A673 (cell line): Measurements from ENCODE around the gene PROKR1. TPM values are rescaled to one million over a fixed set of nuclear protein-coding genes. Genes with fewer than 3 reads are reported as not detected.

Source experiments
- BruUV-seq: library from RNA; stranded (reverse); fragments of 400-500 nt; replicated peaks from 2 replicates; lab custom pipeline; 2021; lab: Mats Ljungman, UMichigan
- CTCF ChIA-PET: fragments of 300-600 bp; sonication (Branson Sonifier 250); formaldehyde crosslinking; loops from one replicate; lab custom pipeline; 2022; ENCODE audit warnings: antibody characterized with exemption; lab: Charles Lee
- POLR2A ChIA-PET: fragments of 300-600 bp; sonication (Branson Sonifier 250); formaldehyde crosslinking; loops from one replicate; lab custom pipeline; 2022; ENCODE audit warnings: antibody characterized with exemption; ENCODE audit not compliant: low non-redundant PET; lab: Charles Lee
- DNase-seq: peaks from one replicate; pipeline ENCODE4 v3.0.0-alpha.2; 2015; ENCODE audit warnings: low spot score
- H3K27ac ChIP-seq: fragments of 200-600 bp; sonication (generic); 2 replicates; pipeline ENCODE4 v1.5.1; 2016; ENCODE audit warnings: mixed run types, low read depth, mild to moderate bottlenecking, mixed read lengths, antibody characterized with exemption, low read length; ENCODE audit not compliant: poor library complexity, severe bottlenecking
- H3K27me3 ChIP-seq: fragments of 200-600 bp; sonication (generic); replicated peaks from 2 replicates; pipeline ENCODE4 v1.6.1; 2017; ENCODE audit warnings: mixed run types, low read depth, mild to moderate bottlenecking, mixed read lengths, antibody characterized with exemption, low read length; ENCODE audit not compliant: insufficient read depth, poor library complexity
- H3K36me3 ChIP-seq: fragments of 200-600 bp; sonication (generic); 2 replicates; pipeline ENCODE4 v1.6.1; 2016; ENCODE audit warnings: mixed run types, mild to moderate bottlenecking, mixed read lengths, antibody characterized with exemption, low read length; ENCODE audit not compliant: insufficient read depth, poor library complexity, severe bottlenecking
- H3K4me1 ChIP-seq: fragments of 200-600 bp; sonication (generic); 2 replicates; pipeline ENCODE4 v1.6.1; 2017; ENCODE audit warnings: mixed run types, mild to moderate bottlenecking, mixed read lengths, antibody characterized with exemption, low read length; ENCODE audit not compliant: insufficient read depth, poor library complexity, severe bottlenecking
- H3K4me3 ChIP-seq: fragments of 200-600 bp; sonication (generic); 2 replicates; pipeline ENCODE4 v1.5.1; 2016; ENCODE audit warnings: low read depth, mixed run types, mild to moderate bottlenecking, mixed read lengths, low read length; ENCODE audit not compliant: poor library complexity, severe bottlenecking
- H3K9me3 ChIP-seq: fragments of 200-600 bp; sonication (generic); 2 replicates; pipeline ENCODE4 v1.6.1; 2016; ENCODE audit warnings: mixed run types, low read depth, mild to moderate bottlenecking, mixed read lengths, antibody characterized with exemption, low read length; ENCODE audit not compliant: poor library complexity, severe bottlenecking
- EZH2 ChIP-seq: fragments of 200-600 bp; sonication (generic); IDR thresholded peaks from 2 replicates; pipeline ENCODE4 v1.6.1; 2017; ENCODE audit warnings: borderline replicate concordance, low read depth, mild to moderate bottlenecking, mixed read lengths, antibody characterized with exemption, low read length; ENCODE audit not compliant: poor library complexity, severe bottlenecking
- intact Hi-C: fragments of 100-400 bp; cut with micrococcal nuclease; formaldehyde crosslinking; loops from one replicate; pipeline ENCODE4 v1.10.0; 2022; ENCODE audit not compliant: unreplicated experiment
- total RNA-seq: library from RNA; stranded (reverse); gene quantifications from 2 replicates; pipeline ENCODE4 v1.2.3, GENCODE V29; 2021
- TF ChIP-seq, protein P1 (sequence below): fragments of 300-800, 200-600 bp; sonication (generic); conservative IDR thresholded peaks from 2 replicates; pipeline ENCODE4 v1.5.1; 2017; ENCODE audit warnings: low read depth, mild to moderate bottlenecking, antibody characterized with exemption, low read length, moderate library complexity, mixed read lengths

Gene PROKR1
- total RNA-seq, 1 experiment from 2014 or later = 15.7 TPM

DNA sequence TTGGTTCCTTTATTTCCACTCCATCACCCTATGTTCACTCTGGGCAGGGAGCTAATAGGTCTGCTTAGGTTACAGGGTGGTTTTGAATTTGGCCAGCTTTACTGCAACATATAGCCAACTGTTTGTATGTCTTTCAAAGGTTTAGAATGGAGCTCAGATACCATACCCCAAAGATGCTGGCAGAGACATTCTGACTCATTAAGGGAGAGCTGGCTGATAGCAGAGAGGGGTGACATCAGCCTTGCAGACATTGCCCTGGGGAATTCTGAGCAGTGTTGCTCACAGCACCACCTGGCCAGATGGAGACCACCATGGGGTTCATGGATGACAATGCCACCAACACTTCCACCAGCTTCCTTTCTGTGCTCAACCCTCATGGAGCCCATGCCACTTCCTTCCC, 2.1 kb downstream of the PROKR1 start:
- no peaks in the 10 kb centered on the region for H3K27me3 ChIP-seq
- TF ChIP-seq, protein P1, sequence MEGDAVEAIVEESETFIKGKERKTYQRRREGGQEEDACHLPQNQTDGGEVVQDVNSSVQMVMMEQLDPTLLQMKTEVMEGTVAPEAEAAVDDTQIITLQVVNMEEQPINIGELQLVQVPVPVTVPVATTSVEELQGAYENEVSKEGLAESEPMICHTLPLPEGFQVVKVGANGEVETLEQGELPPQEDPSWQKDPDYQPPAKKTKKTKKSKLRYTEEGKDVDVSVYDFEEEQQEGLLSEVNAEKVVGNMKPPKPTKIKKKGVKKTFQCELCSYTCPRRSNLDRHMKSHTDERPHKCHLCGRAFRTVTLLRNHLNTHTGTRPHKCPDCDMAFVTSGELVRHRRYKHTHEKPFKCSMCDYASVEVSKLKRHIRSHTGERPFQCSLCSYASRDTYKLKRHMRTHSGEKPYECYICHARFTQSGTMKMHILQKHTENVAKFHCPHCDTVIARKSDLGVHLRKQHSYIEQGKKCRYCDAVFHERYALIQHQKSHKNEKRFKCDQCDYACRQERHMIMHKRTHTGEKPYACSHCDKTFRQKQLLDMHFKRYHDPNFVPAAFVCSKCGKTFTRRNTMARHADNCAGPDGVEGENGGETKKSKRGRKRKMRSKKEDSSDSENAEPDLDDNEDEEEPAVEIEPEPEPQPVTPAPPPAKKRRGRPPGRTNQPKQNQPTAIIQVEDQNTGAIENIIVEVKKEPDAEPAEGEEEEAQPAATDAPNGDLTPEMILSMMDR = no peak
- no peak for TF ChIP-seq EZH2
- H3K4me3 ChIP-seq = no peak overlapping the region
- peaks cover 41% of the 10 kb centered on the region for H3K4me1 ChIP-seq
- peak overlapping the region; percentile 43 for H3K27ac ChIP-seq
- intact Hi-C loops = loop anchor here (5.0 kb wide), 1 partner anchor 178 kb away; the partner anchor contains the start of genes APLF and FBXO48
- H3K36me3 ChIP-seq = no peaks in the 10 kb centered on the region
- ChIA-PET POLR2A (no interaction called here), CTCF (interaction anchor here (2.0 to 2.7 kb wide), 2 partner anchors 50 to 157 kb away, joined by 7 to 21 read pairs; no protein-coding TSS in a partner anchor)
- peak; percentile 52 for DNase-seq
- H3K9me3 ChIP-seq = peaks cover 5% of the 10 kb centered on the region
- BruUV-seq = no TSS peak

DNA sequence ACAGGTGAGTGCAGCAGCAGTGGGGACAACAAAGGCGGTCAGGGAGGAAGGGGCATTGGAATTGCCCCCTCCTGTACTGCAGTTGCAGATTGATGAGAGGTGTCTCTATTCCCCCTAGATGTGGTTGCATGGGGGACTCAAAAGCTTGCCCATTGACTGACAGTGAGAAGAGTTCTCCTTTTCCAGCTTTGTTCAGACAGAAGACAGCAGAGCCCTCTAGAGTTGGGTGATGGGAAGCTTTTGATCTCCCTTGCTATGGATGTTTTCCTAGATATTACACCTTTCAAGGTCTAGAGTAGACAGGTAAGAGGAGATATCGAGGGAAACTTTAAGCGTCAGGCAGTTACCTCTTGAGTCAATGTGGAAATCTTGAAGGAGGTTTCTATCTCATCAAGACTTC, 2.9 kb downstream of the PROKR1 start:
- POLR2A ChIA-PET = interaction anchor here (0.7 kb wide), 1 partner anchor 112 kb away, joined by 4 read pairs; no protein-coding TSS in a partner anchor
- no TSS peak for BruUV-seq

DNA sequence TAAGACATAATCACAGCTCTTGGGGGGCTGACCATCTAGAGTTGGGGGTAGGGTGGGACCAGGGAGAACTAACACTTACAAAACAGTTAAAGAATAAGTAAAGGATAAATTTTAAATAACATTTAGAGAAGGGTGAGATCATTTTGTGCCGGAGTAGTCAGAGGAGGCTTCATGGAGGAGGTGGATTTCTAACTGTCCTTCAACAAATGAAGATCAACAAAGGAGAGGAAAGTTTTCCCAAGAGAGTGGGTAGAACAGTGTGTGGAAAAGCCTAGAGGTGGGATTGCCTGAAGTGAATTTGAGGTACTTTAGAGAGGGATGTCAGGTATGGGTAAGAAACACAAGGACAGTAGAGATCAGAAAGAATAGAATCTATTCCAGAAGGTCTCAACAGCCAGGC, 7.3 kb downstream of the PROKR1 start:
- no peak for DNase-seq
- H3K36me3 ChIP-seq = peaks cover 7% of the 10 kb centered on the region
- intact Hi-C loops = no loop called here
- CTCF ChIA-PET = no interaction called here
- H3K27ac ChIP-seq = no peak overlapping the region
- H3K4me1 ChIP-seq = peaks cover 47% of the 10 kb centered on the region
- TF ChIP-seq, protein P1 = no peak
- TF ChIP-seq EZH2 = no peak
- no peaks in the 10 kb centered on the region for H3K9me3 ChIP-seq
- H3K27me3 ChIP-seq = no peaks in the 10 kb centered on the region
- no peak overlapping the region for H3K4me3 ChIP-seq
- BruUV-seq = no TSS peak
- POLR2A ChIA-PET = no interaction called here

More for the DNA sequence above, 2.9 kb downstream of the PROKR1 start:
- Histone ChIP-seq H3K9me3 (peaks cover under 1% of the 10 kb centered on the region), H3K4me3 (no peak overlapping the region), H3K4me1 (peaks cover 41% of the 10 kb centered on the region), H3K36me3 (no peaks in the 10 kb centered on the region), H3K27ac (no peak overlapping the region), H3K27me3 (no peaks in the 10 kb centered on the region)
- DNase-seq = peak; percentile 68
- intact Hi-C loops = loop anchor here (2.0 to 5.0 kb wide), 2 partner anchors 158 to 179 kb away; partner anchors contain the start of genes APLF and FBXO48
- CTCF ChIA-PET = interaction anchor here (0.6 to 2.7 kb wide), 5 partner anchors 21 to 183 kb away, joined by 3 to 21 read pairs (median 3); no protein-coding TSS in a partner anchor
- TF ChIP-seq, protein P1 = peak; percentile 70
- TF ChIP-seq EZH2 = no peak
